Smooth muscle cell (in vitro differentiated cells): ENCODE measurements around the gene MAB21L4. TPM values are rescaled to one million over a fixed set of nuclear protein-coding genes. Genes with fewer than 3 reads are reported as not detected.

Experiments
- DNase-seq: peaks from one replicate; lab custom pipeline; 2025; ENCODE audit not compliant: unreplicated experiment; lab: John Stamatoyannopoulos, UW
- H2AFZ ChIP-seq: fragments of 200-600 bp; sonication (generic); 2 replicates; pipeline ENCODE4 v1.6.0; 2016; ENCODE audit warnings: antibody characterized with exemption, low read depth, mild to moderate bottlenecking
- H3F3A ChIP-seq: fragments of 200-600 bp; sonication (generic); 2 replicates; pipeline ENCODE4 v1.6.0; 2017; ENCODE audit warnings: antibody characterized with exemption, low read depth
- H3K27ac ChIP-seq: fragments of 200-600 bp; sonication (generic); 2 replicates; pipeline ENCODE4 v1.5.1; 2016; ENCODE audit warnings: low read depth, mild to moderate bottlenecking
- H3K27me3 ChIP-seq: fragments of 200-600 bp; sonication (generic); 2 replicates; pipeline ENCODE4 v1.6.1; 2016; ENCODE audit warnings: low read depth, mild to moderate bottlenecking
- H3K36me3 ChIP-seq: fragments of 200-600 bp; sonication (generic); 2 replicates; pipeline ENCODE4 v1.5.1; 2016; ENCODE audit warnings: low read depth
- H3K4me1 ChIP-seq: fragments of 200-600 bp; sonication (generic); 2 replicates; pipeline ENCODE4 v1.5.1; 2016; ENCODE audit warnings: low read depth
- H3K4me2 ChIP-seq: fragments of 200-600 bp; sonication (generic); 2 replicates; pipeline ENCODE4 v1.6.0; 2016; ENCODE audit warnings: mild to moderate bottlenecking
- H3K4me3 ChIP-seq: fragments of 200-600 bp; sonication (generic); 2 replicates; pipeline ENCODE4 v1.5.1; 2016; ENCODE audit warnings: mild to moderate bottlenecking
- H3K79me2 ChIP-seq: fragments of 200-600 bp; sonication (generic); 2 replicates; pipeline ENCODE4 v1.6.0; 2016; ENCODE audit warnings: low read depth, mild to moderate bottlenecking
- H3K9ac ChIP-seq: fragments of 200-600 bp; sonication (generic); 2 replicates; pipeline ENCODE4 v1.6.0; 2016; ENCODE audit warnings: low read depth
- H3K9me3 ChIP-seq: fragments of 200-600 bp; sonication (generic); replicated peaks from 2 replicates; pipeline ENCODE4 v1.5.1; 2016; ENCODE audit warnings: low read depth
- H4K20me1 ChIP-seq: fragments of 200-600 bp; sonication (generic); 2 replicates; pipeline ENCODE4 v1.6.0; 2016; ENCODE audit warnings: low read depth
- CTCF ChIP-seq: fragments of 200-600 bp; sonication (generic); IDR thresholded peaks from 2 replicates; pipeline ENCODE4 v1.5.1; 2017; ENCODE audit warnings: borderline replicate concordance, mild to moderate bottlenecking, antibody characterized with exemption; ENCODE audit not compliant: insufficient read depth, poor library complexity, severe bottlenecking
- WGBS: methylation state at CpG from one replicate; pipeline ENCODE4 v1.1.7; 2016; ENCODE audit warnings: low lambda C conversion rate; 5-methylcytosine and 5-hydroxymethylcytosine counted together
- polyA plus RNA-seq: library from polyadenylated mRNA; unstranded; fragments of >200 nt; fragmentation: Nextera tagmentation; extraction: Ambion mirVana; gene quantifications from 2 replicates; pipeline ENCODE4 v1.2.1, GENCODE V29; 2016
- total RNA-seq: library from RNA; depleted of rRNA; stranded (reverse); fragments of >200 nt; gene quantifications from 2 replicates; pipeline ENCODE4 v1.2.3, GENCODE V29; 2014

MAB21L4 gene
- total and polyA plus RNA-seq, 2 experiments from 2014 or later: 0.53 to 2.2 TPM

- peaks cover 1% of the 10 kb centered on the region for H3K4me1 ChIP-seq
- no peaks in the 10 kb centered on the region for H4K20me1 ChIP-seq
- TF ChIP-seq CTCF: no peak
- no peaks in the 10 kb centered on the region for H3K79me2 ChIP-seq
- no peak overlapping the region for H3K4me3 ChIP-seq
- no peak overlapping the region for H2AFZ ChIP-seq
- no peaks in the 10 kb centered on the region for H3F3A ChIP-seq
- no peaks in the 10 kb centered on the region for H3K36me3 ChIP-seq
- WGBS: 82% methylated on average over 21 of the region's 23 CpGs
- no peaks in the 10 kb centered on the region for H3K9me3 ChIP-seq
- no peak overlapping the region for H3K4me2 ChIP-seq
- DNase-seq: no peak
- H3K9ac ChIP-seq: no peak overlapping the region
- no peaks in the 10 kb centered on the region for H3K27me3 ChIP-seq
- H3K27ac ChIP-seq: no peak overlapping the region
Measured at GRCh38 chr2:240898731-240899467, 2.9 kb upstream of the MAB21L4 start.

GRCh38 chr2:240898108-240898730, 2.3 kb upstream of the MAB21L4 start:
- H4K20me1 ChIP-seq: no peaks in the 10 kb centered on the region
- H3K79me2 ChIP-seq: no peaks in the 10 kb centered on the region
- no peak overlapping the region for H2AFZ ChIP-seq
- H3K9me3 ChIP-seq: no peaks in the 10 kb centered on the region
- no peak for TF ChIP-seq CTCF
- H3K27ac ChIP-seq: no peak overlapping the region
- no peaks in the 10 kb centered on the region for H3K36me3 ChIP-seq
- no peaks in the 10 kb centered on the region for H3K27me3 ChIP-seq
- H3F3A ChIP-seq: no peaks in the 10 kb centered on the region
- no peak overlapping the region for H3K4me3 ChIP-seq
- H3K4me1 ChIP-seq: peaks cover 7% of the 10 kb centered on the region
- no peak overlapping the region for H3K9ac ChIP-seq
- no peak for DNase-seq
- H3K4me2 ChIP-seq: no peak overlapping the region
- WGBS: 77% methylated on average over 17 of the region's 17 CpGs

GRCh38 chr2:240896871-240897692, 1.1 kb upstream of the MAB21L4 start:
- WGBS: 77% methylated on average over 23 of the region's 23 CpGs
- Histone ChIP-seq H3K4me3 (no peak overlapping the region), H3K9me3 (no peaks in the 10 kb centered on the region), H2AFZ (no peak overlapping the region), H3K27me3 (no peaks in the 10 kb centered on the region), H3K4me1 (peaks cover 7% of the 10 kb centered on the region), H3K36me3 (no peaks in the 10 kb centered on the region), H4K20me1 (no peaks in the 10 kb centered on the region), H3K27ac (no peak overlapping the region), H3F3A (no peaks in the 10 kb centered on the region), H3K9ac (no peak overlapping the region), H3K4me2 (no peak overlapping the region), H3K79me2 (no peaks in the 10 kb centered on the region)
- no peak for TF ChIP-seq CTCF
- no peak for DNase-seq
